A673 (cell line): ENCODE data around the gene GUCY2F.

ENCODE experiments used
- EZH2 ChIP-seq: fragments of 200-600 bp; sonication (generic); IDR thresholded peaks from 2 replicates; pipeline ENCODE4 v1.6.1; 2017; ENCODE audit warnings: borderline replicate concordance, low read depth, mild to moderate bottlenecking, mixed read lengths, antibody characterized with exemption, low read length; ENCODE audit not compliant: poor library complexity, severe bottlenecking
- TF ChIP-seq, protein P1 (sequence below): fragments of 300-800, 200-600 bp; sonication (generic); conservative IDR thresholded peaks from 2 replicates; pipeline ENCODE4 v1.5.1; 2017; ENCODE audit warnings: low read depth, mild to moderate bottlenecking, antibody characterized with exemption, low read length, moderate library complexity, mixed read lengths

DNA sequence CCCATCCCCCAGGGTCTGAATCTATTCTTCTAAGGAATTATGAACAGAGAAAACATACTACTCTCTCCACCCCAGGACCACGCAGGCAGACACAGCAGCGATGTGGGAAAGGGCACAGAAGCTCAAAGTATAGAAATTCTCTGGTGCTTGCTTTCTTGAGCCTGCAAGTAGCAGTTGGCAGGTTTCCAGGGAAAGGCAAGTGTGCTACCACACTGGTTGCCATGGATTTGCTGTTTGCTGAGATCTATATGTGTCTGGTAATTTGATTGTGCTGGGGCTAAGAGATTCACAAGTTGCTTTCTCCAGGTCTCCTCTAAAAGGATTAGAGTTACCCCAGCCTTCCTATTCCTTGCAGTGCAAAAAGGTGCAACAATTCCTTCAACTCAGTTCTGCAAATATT, 83.1 kb downstream of the GUCY2F start:
- TF ChIP-seq, protein P1, sequence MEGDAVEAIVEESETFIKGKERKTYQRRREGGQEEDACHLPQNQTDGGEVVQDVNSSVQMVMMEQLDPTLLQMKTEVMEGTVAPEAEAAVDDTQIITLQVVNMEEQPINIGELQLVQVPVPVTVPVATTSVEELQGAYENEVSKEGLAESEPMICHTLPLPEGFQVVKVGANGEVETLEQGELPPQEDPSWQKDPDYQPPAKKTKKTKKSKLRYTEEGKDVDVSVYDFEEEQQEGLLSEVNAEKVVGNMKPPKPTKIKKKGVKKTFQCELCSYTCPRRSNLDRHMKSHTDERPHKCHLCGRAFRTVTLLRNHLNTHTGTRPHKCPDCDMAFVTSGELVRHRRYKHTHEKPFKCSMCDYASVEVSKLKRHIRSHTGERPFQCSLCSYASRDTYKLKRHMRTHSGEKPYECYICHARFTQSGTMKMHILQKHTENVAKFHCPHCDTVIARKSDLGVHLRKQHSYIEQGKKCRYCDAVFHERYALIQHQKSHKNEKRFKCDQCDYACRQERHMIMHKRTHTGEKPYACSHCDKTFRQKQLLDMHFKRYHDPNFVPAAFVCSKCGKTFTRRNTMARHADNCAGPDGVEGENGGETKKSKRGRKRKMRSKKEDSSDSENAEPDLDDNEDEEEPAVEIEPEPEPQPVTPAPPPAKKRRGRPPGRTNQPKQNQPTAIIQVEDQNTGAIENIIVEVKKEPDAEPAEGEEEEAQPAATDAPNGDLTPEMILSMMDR, result no peak
- no peak for TF ChIP-seq EZH2
